GM21619 (cell line): ENCODE data around the gene TFPI.

Experiments
- ATAC-seq: cut with Tn5 transposase; IDR thresholded peaks from one replicate; pipeline ENCODE4 v1.9.1; 2021; ENCODE audit not compliant: unreplicated experiment

TFPI gene

GRCh38 chr2:187470698-187471097, 83.5 kb downstream of the TFPI start:
- ATAC-seq, result no peak

DNA sequence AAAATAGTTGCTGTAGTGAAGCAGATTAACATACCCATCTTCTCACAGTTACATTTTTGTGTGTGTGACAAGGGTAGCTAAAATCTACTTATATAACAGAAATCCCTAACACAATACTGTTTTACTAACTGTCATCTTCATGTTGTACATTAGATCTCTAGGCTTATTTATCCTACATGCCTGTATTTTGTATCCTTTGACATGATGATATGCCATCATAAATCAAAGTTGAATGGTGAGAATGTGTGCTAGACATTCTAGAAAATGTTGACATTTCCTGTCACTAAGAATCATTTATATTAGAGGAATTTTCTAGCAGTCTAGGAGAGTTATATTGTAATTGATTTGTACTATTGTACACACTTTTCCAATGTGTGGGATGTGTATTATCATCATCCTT, 84.7 kb downstream of the TFPI start:
- no peak for ATAC-seq

- ATAC-seq, result no peak
These were observed 86.0 kb downstream of the TFPI start for GRCh38 chr2:187468262-187468661.

- ATAC-seq, result no peak
These were observed 88.0 kb downstream of the TFPI start for GRCh38 chr2:187466129-187466792.

DNA sequence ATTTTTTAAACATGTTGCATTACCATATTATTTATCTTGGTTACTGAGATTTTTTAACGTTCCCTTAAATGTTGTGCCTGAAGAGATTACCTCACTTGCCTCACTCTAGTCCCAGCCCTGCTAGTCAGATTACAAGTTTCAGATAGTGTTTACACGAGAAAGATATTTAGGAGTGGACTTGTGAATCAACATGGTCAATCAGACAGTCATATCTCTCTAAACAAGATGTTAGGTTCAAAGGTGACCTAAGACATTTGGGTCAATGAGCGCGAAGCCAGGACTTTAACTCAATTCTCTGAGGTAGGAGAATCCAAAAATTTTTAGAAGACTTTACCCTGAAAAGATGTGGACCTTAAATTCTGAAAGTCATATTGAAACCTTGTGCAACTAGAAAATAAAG, 91.4 kb downstream of the TFPI start:
- no peak for ATAC-seq

- ATAC-seq, result no peak
These were observed 92.7 kb downstream of the TFPI start for GRCh38 chr2:187461294-187462261.

GRCh38 chr2:187459256-187459655, 95.0 kb downstream of the TFPI start:
- ATAC-seq, result no peak

- no peak for ATAC-seq
These were observed 101.1 kb downstream of the TFPI start for GRCh38 chr2:187453078-187453641.

DNA sequence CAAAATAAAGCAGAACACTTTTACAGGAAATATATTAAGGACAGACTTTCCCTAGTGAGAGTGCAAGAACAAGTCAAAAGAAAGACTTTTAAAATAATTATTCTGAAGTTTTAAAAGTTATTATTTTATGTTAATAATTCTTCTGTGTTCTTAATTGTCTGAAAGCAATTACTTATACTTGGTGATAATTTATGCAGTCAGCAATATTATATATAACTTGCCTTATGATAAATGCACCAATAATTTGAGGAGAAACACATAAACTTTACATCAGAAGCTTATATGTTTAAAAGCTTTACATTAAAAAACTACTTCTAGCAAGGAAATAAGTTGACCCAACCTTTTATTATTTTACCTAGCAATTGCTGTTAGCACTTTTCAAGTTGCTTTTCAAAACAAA, 102.7 kb downstream of the TFPI start:
- no peak for ATAC-seq

- no peak for ATAC-seq
These were observed 106.9 kb downstream of the TFPI start for GRCh38 chr2:187447336-187447735.

DNA sequence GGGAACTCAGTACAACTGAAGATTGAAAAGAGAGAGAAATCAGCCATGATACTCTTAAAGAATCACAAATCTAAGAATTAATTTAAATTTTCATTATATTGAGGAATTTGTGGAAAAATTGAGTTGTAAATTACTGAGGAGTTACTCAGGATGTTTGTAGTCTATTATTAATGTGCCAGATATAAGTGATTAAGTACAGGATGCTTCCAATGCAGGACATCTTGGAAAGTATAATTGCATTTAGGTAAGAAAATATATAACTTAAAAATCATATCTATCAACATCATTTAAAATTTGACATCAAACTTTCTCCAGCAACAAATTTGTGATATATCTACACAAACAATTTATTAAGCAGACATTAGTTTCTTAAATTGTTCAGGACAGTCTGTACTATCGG, 107.5 kb downstream of the TFPI start:
- ATAC-seq, result no peak

DNA sequence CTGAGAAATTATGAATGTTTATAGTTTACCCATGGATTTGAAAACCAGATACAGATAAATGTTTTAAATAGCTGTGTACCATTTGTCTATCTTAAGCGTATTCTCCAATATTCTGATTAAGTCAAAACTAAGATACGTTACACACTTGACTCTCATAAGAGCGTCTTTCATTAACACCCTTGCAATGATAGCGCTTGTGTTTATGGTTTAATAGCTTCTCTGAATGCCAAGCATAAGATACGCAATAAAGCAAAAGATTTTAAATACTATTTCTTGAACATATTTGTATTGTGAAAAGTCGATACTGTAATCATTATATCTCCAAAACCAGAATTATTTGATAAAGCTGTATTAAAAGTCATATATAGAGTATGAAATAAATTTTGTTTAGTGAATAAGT, 109.2 kb downstream of the TFPI start:
- no peak for ATAC-seq

DNA sequence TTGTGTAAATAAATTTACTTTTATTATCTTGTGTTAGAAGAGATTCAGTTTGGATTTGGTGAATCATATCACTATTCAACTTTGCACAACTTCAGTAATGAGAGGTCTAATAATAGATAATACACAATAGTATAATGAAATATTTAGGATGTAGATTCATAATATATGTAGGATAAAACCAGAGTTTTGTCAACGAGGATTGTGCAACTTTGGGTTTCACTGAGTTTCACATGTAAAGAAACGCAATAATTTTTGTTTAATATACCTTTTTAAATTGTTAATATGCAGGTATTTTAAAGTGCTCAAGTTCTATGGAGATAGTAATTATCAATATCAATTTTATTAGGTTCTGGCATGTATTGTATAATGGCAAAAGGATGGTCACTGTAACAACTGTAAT, 111.5 kb downstream of the TFPI start:
- no peak for ATAC-seq

- ATAC-seq, result no peak
These were observed 111.9 kb downstream of the TFPI start for GRCh38 chr2:187442378-187442777.

DNA sequence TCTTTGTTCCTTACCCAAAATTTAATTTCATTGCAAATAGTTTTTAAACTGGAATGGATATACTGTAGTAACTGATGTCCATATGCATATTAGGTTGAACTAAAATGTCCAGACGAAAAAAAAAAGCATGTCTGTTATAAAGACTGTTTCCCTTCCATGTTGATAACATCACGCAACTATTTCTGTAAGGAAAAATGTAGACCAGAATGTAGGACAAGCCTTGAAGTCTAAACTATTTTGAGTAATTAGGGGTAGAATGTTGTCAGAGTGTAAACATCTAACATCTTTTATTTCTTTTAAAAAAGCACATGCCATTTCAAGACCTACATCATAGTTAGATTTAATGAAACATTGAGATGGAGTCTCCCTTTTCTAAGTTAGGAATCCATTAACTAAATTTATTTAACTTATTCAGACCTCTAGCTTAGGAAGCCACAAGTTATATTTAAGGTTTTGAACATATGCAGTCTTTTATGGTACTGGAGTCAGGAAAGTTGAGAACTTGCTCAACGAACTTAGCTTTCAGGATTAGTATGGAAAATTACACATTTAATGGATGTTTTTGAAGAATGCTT, 114.0 kb downstream of the TFPI start:
- no peak for ATAC-seq

- ATAC-seq, result no peak
These were observed 115.8 kb downstream of the TFPI start for GRCh38 chr2:187438455-187438854.

- no peak for ATAC-seq
These were observed 118.5 kb downstream of the TFPI start for GRCh38 chr2:187435756-187436155.

DNA sequence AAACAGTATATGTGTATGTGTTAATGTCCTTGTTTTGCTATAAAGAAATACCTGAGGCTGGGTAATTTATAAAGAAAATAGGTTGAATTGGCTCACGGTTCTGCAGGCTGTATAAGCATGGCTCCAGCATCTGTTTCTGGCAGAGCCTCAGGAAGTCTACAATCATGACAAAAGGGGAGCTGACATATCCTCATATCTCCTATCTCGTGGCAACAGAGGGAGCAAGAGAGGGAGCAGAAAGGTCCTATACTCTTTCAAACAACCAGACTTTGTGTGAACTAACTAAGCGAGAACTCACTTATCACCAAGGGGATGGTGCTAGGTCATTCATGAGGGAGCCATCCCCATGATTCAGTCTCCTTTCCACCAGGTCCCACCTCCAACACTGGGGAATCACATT, 119.2 kb downstream of the TFPI start:
- ATAC-seq, result no peak

GRCh38 chr2:187434342-187434785, 119.9 kb downstream of the TFPI start:
- ATAC-seq, result no peak

GRCh38 chr2:187431911-187432310, 122.3 kb downstream of the TFPI start:
- no peak for ATAC-seq

GRCh38 chr2:187429989-187430388, 124.2 kb downstream of the TFPI start:
- ATAC-seq, result no peak

GRCh38 chr2:187424146-187424545, 130.1 kb downstream of the TFPI start:
- ATAC-seq, result no peak
